OCI-LY7 (cell line): Measurements from ENCODE around the gene PDE6D. TPM values are rescaled to one million over a fixed set of nuclear protein-coding genes. Genes with fewer than 3 reads are reported as not detected.

Experiments
- BruUV-seq: library from RNA; stranded (reverse); fragments of 400-500 nt; replicated peaks from 2 replicates; lab custom pipeline; 2021; lab: Mats Ljungman, UMichigan
- CTCF ChIA-PET: fragments of 300-600 bp; sonication (Branson Sonifier 250); formaldehyde crosslinking; loops from one replicate; lab custom pipeline; 2022; ENCODE audit warnings: antibody characterized with exemption; ENCODE audit not compliant: unreplicated experiment; lab: Charles Lee
- POLR2A ChIA-PET: fragments of 300-600 bp; sonication (Branson Sonifier 250); formaldehyde crosslinking; loops from one replicate; lab custom pipeline; 2022; ENCODE audit warnings: antibody characterized with exemption; lab: Charles Lee
- DNase-seq: peaks from one replicate; pipeline ENCODE4 v3.0.0-alpha.2; 2015; ENCODE audit warnings: low spot score
- H2AFZ ChIP-seq: fragments of 200-600 bp; sonication (generic), shearing (Covaris generic); 2 replicates; pipeline ENCODE4 v1.6.1; 2014; ENCODE audit warnings: mild to moderate bottlenecking, antibody characterized with exemption, low read length, moderate library complexity
- H3K27ac ChIP-seq: fragments of 200-600 bp; sonication (generic); 2 replicates; pipeline ENCODE4 v1.5.1; 2014; ENCODE audit warnings: mixed run types, low read depth, mild to moderate bottlenecking, moderate library complexity, low read length, inconsistent platforms; ENCODE audit not compliant: poor library complexity, severe bottlenecking
- H3K36me3 ChIP-seq: fragments of 200-600 bp; sonication (generic); 2 replicates; pipeline ENCODE4 v1.6.1; 2014; ENCODE audit warnings: mild to moderate bottlenecking, antibody characterized with exemption, low read length, moderate library complexity, mixed read lengths; ENCODE audit not compliant: insufficient read depth
- H3K4me1 ChIP-seq: fragments of 200-600 bp; sonication (generic); 2 replicates; pipeline ENCODE4 v1.5.1; 2014; ENCODE audit warnings: mild to moderate bottlenecking, low read length; ENCODE audit not compliant: insufficient read depth, poor library complexity, severe bottlenecking
- H3K4me2 ChIP-seq: fragments of 200-600 bp; sonication (generic); 2 replicates; pipeline ENCODE4 v1.6.1; 2014; ENCODE audit warnings: mild to moderate bottlenecking, low read length
- H3K4me3 ChIP-seq: fragments of 200-600 bp; sonication (generic); 2 replicates; pipeline ENCODE4 v1.5.1; 2014; ENCODE audit warnings: mild to moderate bottlenecking, low read depth, low read length; ENCODE audit not compliant: poor library complexity, severe bottlenecking
- H3K79me2 ChIP-seq: fragments of 200-600 bp; sonication (generic); 2 replicates; pipeline ENCODE4 v1.6.1; 2016; ENCODE audit warnings: low read depth, mild to moderate bottlenecking, low read length, moderate library complexity, mixed read lengths; ENCODE audit not compliant: insufficient read depth
- H3K9me2 ChIP-seq: fragments of 200-600 bp; sonication (generic); 2 replicates; pipeline ENCODE4 v1.6.1; 2016; ENCODE audit warnings: mild to moderate bottlenecking, low read length, mixed read lengths; ENCODE audit not compliant: insufficient read depth
- H3K9me3 ChIP-seq: fragments of 200-600 bp; sonication (generic); 2 replicates; pipeline ENCODE4 v1.6.1; 2014; ENCODE audit warnings: mild to moderate bottlenecking, mixed run types, low read length, mixed read lengths
- H4K20me1 ChIP-seq: fragments of 200-600 bp; sonication (generic); 2 replicates; pipeline ENCODE4 v1.6.1; 2014; ENCODE audit warnings: mild to moderate bottlenecking, antibody characterized with exemption, low read length, moderate library complexity, mixed read lengths; ENCODE audit not compliant: insufficient read depth
- CTCF ChIP-seq: fragments of 200-600 bp; sonication (generic); conservative IDR thresholded peaks from 2 replicates; pipeline ENCODE4 v1.5.1; 2014; ENCODE audit warnings: mild to moderate bottlenecking, antibody characterized with exemption, low read length, moderate library complexity, mixed read lengths
- EZH2phosphoT487 ChIP-seq: fragments of 200-600 bp; sonication (generic); IDR thresholded peaks from 2 replicates; pipeline ENCODE4 v1.6.1; 2018; ENCODE audit warnings: low read depth, borderline replicate concordance, mild to moderate bottlenecking, mixed run types, antibody characterized with exemption, low read length, moderate library complexity, mixed read lengths
- intact Hi-C: fragments of 100-400 bp; cut with micrococcal nuclease; formaldehyde crosslinking; loops from one replicate; pipeline ENCODE4 v1.10.0; 2022; ENCODE audit not compliant: unreplicated experiment
- total RNA-seq, 2 experiments: library from RNA; depleted of rRNA in 1 of 2; stranded (reverse); fragments of >200 nt in 1 of 2; shearing (Covaris generic) in 1 of 2; gene quantifications; 2 replicates each; pipeline ENCODE4 v1.2.3, GENCODE V29; 2014 to 2022

The PDE6D gene
- total RNA-seq, 2 experiments from 2014 or later: 47.4 to 54.6 TPM

GRCh38 chr2:231716666-231717280 lies 64.3 kb downstream of the PDE6D start:
- peaks cover 6% of the 10 kb centered on the region; the same call in 1 of the 2 replicates for H4K20me1 ChIP-seq

GRCh38 chr2:231715988-231716616 lies 65.0 kb downstream of the PDE6D start:
- intact Hi-C loops: loop anchor here (1.0 to 10.0 kb wide), 7 partner anchors 29 to 251 kb away; partner anchors contain the start of gene NCL
- H3K9me3 ChIP-seq: no peaks in the 10 kb centered on the region
- no peak overlapping the region for H3K4me2 ChIP-seq
- peaks cover 13% of the 10 kb centered on the region for H4K20me1 ChIP-seq
- peaks cover 20% of the 10 kb centered on the region for H3K79me2 ChIP-seq
- ChIA-PET POLR2A (interaction anchor here (3.2 kb wide), 2 partner anchors 39 to 44 kb away, joined by 12 to 29 read pairs; no protein-coding TSS in a partner anchor), CTCF (interaction anchor here (1.3 to 4.5 kb wide), 3 partner anchors 9 to 103 kb away, joined by 3 to 49 read pairs (median 11); no protein-coding TSS in a partner anchor)
- TF ChIP-seq EZH2phosphoT487 (no peak), CTCF (no peak)
- H3K36me3 ChIP-seq: peaks cover 44% of the 10 kb centered on the region
- BruUV-seq: no TSS peak
- peak; percentile 17 for DNase-seq
- H3K4me3 ChIP-seq: no peak overlapping the region
- H3K9me2 ChIP-seq: no peaks in the 10 kb centered on the region
- H3K27ac ChIP-seq: peak overlapping the region; percentile 95
- H3K4me1 ChIP-seq: peaks cover 78% of the 10 kb centered on the region
- H2AFZ ChIP-seq: no peak overlapping the region

More at GRCh38 chr2:231716666-231717280, 64.3 kb downstream of the PDE6D start:
- H3K4me2 ChIP-seq: no peak overlapping the region
- H2AFZ ChIP-seq: no peak overlapping the region
- DNase-seq: peak; percentile 20
- ChIA-PET POLR2A (interaction anchor here (0.6 to 3.2 kb wide), 9 partner anchors 9 to 441 kb away, joined by 3 to 12 read pairs (median 4); partner anchors contain the start of gene PTMA), CTCF (interaction anchor here (0.9 to 4.5 kb wide), 3 partner anchors 10 to 103 kb away, joined by 3 to 49 read pairs (median 4); no protein-coding TSS in a partner anchor)
- H3K27ac ChIP-seq: peak overlapping the region; percentile 95
- no peaks in the 10 kb centered on the region for H3K9me3 ChIP-seq
- H3K79me2 ChIP-seq: peaks cover 13% of the 10 kb centered on the region
- no peak overlapping the region for H3K4me3 ChIP-seq
- peaks cover 37% of the 10 kb centered on the region for H3K36me3 ChIP-seq
- BruUV-seq: no TSS peak
- no peaks in the 10 kb centered on the region for H3K9me2 ChIP-seq
- intact Hi-C loops: loop anchor here (5.0 to 10.0 kb wide), 3 partner anchors 154 to 252 kb away; partner anchors contain the start of gene NCL
- H3K4me1 ChIP-seq: peaks cover 75% of the 10 kb centered on the region
- no peak for TF ChIP-seq EZH2phosphoT487
- no peak for TF ChIP-seq CTCF
